SK-N-SH (cell line): ENCODE results near the gene GGT7. TPM values are rescaled to one million over a fixed set of nuclear protein-coding genes. Genes with fewer than 3 reads are reported as not detected.

Source experiments
- CTCF ChIA-PET: fragments of 300-600, 350-600 bp; formaldehyde crosslinking; extraction: SDS; loops from one replicate; lab custom pipeline; 2021; lab: Yijun Ruan, JAX
- POLR2A ChIA-PET: fragments of 350-600 bp; sonication (Branson Sonifier 250); formaldehyde crosslinking; extraction: SDS; loops from one replicate; lab custom pipeline; 2020; ENCODE audit warnings: antibody characterized with exemption, inconsistent platforms; lab: Yijun Ruan, JAX
- DNase-seq: peaks from one replicate; pipeline ENCODE4 v3.0.0; 2012
- H2AFZ ChIP-seq: fragments of 200-600 bp; sonication (generic); 2 replicates; pipeline ENCODE4 v1.8.1; 2016; ENCODE audit warnings: antibody characterized with exemption, mild to moderate bottlenecking, low read depth
- H3F3A ChIP-seq: fragments of 200-600 bp; sonication (generic); replicated peaks from 2 replicates; pipeline ENCODE3; 2016; ENCODE audit warnings: antibody characterized with exemption, mild to moderate bottlenecking; ENCODE audit not compliant: insufficient read depth
- H3K27ac ChIP-seq, 2 experiments: fragments of 200-500 bp in 1 of 2; fragments of 200-600 bp in 1 of 2; sonication (Bioruptor generic) in 1 of 2; sonication (generic), shearing (Covaris generic) in 1 of 2; 2 replicates each; pipeline versions ENCODE4 v1.5.1 to v1.6.1; 2014 to 2016; ENCODE audit warnings: low read depth in 2 of 2, inconsistent platforms in 1 of 2, low read length in 1 of 2, mild to moderate bottlenecking in 1 of 2, mixed read lengths in 1 of 2
- H3K27me3 ChIP-seq: fragments of 200-600 bp; sonication (generic), shearing (Covaris generic); 2 replicates; pipeline ENCODE4 v1.6.1; 2016; ENCODE audit warnings: mixed run types; ENCODE audit not compliant: insufficient read depth
- H3K36me3 ChIP-seq, 2 experiments: fragments of 200-500 bp in 1 of 2; fragments of 200-600 bp in 1 of 2; sonication (Bioruptor generic) in 1 of 2; sonication (generic) in 1 of 2; replicated peaks in 1 of 2; 2 replicates each; pipeline versions ENCODE3 to v1.5.1; 2014 to 2016; ENCODE audit warnings: low read length in 1 of 2, mild to moderate bottlenecking in 1 of 2; ENCODE audit not compliant: insufficient read depth in 2 of 2, control insufficient read depth in 1 of 2
- H3K4me1 ChIP-seq, 2 experiments: fragments of 200-500 bp in 1 of 2; fragments of 200-600 bp in 1 of 2; sonication (Bioruptor generic) in 1 of 2; sonication (generic), shearing (Covaris generic) in 1 of 2; 2 replicates each; pipeline versions ENCODE4 v1.5.1 to v1.6.1; 2014 to 2016; ENCODE audit warnings: low read depth in 1 of 2, low read length in 1 of 2, mixed run types in 1 of 2; ENCODE audit not compliant: insufficient read depth in 2 of 2, control insufficient read depth in 1 of 2
- H3K4me2 ChIP-seq: fragments of 200-600 bp; sonication (generic), shearing (Covaris generic); 2 replicates; pipeline ENCODE4 v1.6.1; 2017; ENCODE audit warnings: mixed run types
- H3K4me3 ChIP-seq, 2 experiments: fragments of 200-500 bp in 1 of 2; fragments of 200-600 bp in 1 of 2; sonication (Bioruptor generic) in 1 of 2; sonication (generic), shearing (Covaris generic) in 1 of 2; 2 replicates each; pipeline versions ENCODE4 v1.5.1 to v1.8.1; 2014 to 2016; ENCODE audit warnings: low read depth in 2 of 2, inconsistent platforms in 1 of 2, low read length in 1 of 2, mild to moderate bottlenecking in 1 of 2, mixed read lengths in 1 of 2, moderate library complexity in 1 of 2
- H3K79me2 ChIP-seq: fragments of 200-600 bp; sonication (generic); 2 replicates; pipeline ENCODE4 v1.8.1; 2017; ENCODE audit warnings: mild to moderate bottlenecking; ENCODE audit not compliant: insufficient read depth
- H3K9ac ChIP-seq: fragments of 200-600 bp; sonication (generic); 2 replicates; pipeline ENCODE4 v1.6.1; 2017; ENCODE audit warnings: mixed run types
- H3K9me2 ChIP-seq: fragments of 200-600 bp; sonication (generic); 2 replicates; pipeline ENCODE4 v1.6.1; 2017; ENCODE audit warnings: mixed run types
- H3K9me3 ChIP-seq: fragments of 200-600 bp; sonication (generic); 2 replicates; pipeline ENCODE4 v1.6.1; 2017; ENCODE audit warnings: mixed run types, mild to moderate bottlenecking, moderate library complexity
- H4K20me1 ChIP-seq: fragments of 200-600 bp; sonication (generic); 2 replicates; pipeline ENCODE4 v1.6.1; 2017; ENCODE audit warnings: mild to moderate bottlenecking, mixed run types; ENCODE audit not compliant: insufficient read depth
- CHD2 ChIP-seq: fragments of 150-350 bp; IDR thresholded peaks from 2 replicates; pipeline ENCODE4 v1.6.1; 2018; ENCODE audit warnings: low read length; ENCODE audit not compliant: partially characterized antibody
- EP300 ChIP-seq, 2 experiments: IDR thresholded peaks; 2 replicates each; pipeline versions ENCODE4 v1.4.0 to v1.6.1; 2012; ENCODE audit warnings: borderline replicate concordance in 1 of 2, low read depth in 1 of 2, low read length in 1 of 2
- FOXJ3 ChIP-seq: sonication (generic); formaldehyde crosslinking; IDR thresholded peaks from 2 replicates; pipeline ENCODE4 v1.5.1; 2020; ENCODE audit warnings: mild to moderate bottlenecking, missing genetic modification reagents
- IRF3 ChIP-seq: fragments of 150-350 bp; IDR thresholded peaks from 2 replicates; pipeline ENCODE4 v1.6.1; 2016; ENCODE audit warnings: mild to moderate bottlenecking, low read depth, low read length
- JUND ChIP-seq: IDR thresholded peaks from 2 replicates; pipeline ENCODE4 v1.4.0; 2012
- NFIC ChIP-seq: IDR thresholded peaks from 2 replicates; pipeline ENCODE4 v1.4.0; 2012; ENCODE audit warnings: borderline replicate concordance
- PBX3 ChIP-seq: IDR thresholded peaks from 2 replicates; pipeline ENCODE4; 2012
- POLR2AphosphoS5 ChIP-seq: IDR thresholded peaks from 2 replicates; pipeline ENCODE4 v1.6.1; 2012; ENCODE audit warnings: low read depth, low read length
- RFX5 ChIP-seq: IDR thresholded peaks from 2 replicates; pipeline ENCODE4 v1.6.1; 2012; ENCODE audit warnings: mild to moderate bottlenecking, improper control_type of control experiment, low read length
- SIN3A ChIP-seq: IDR thresholded peaks from 2 replicates; pipeline ENCODE4 v1.6.1; 2012; ENCODE audit warnings: low read depth, mild to moderate bottlenecking, low read length, moderate library complexity, borderline replicate concordance
- SMC3 ChIP-seq: IDR thresholded peaks from 2 replicates; pipeline ENCODE4 v1.6.1; 2012; ENCODE audit warnings: low read depth, low read length, improper control_type of control experiment
- TCF12 ChIP-seq: IDR thresholded peaks from 2 replicates; pipeline ENCODE4 v1.4.0; 2012
- TEAD4 ChIP-seq: IDR thresholded peaks from 2 replicates; pipeline ENCODE4 v1.4.0; 2012; ENCODE audit warnings: mild to moderate bottlenecking, borderline replicate concordance; ENCODE audit not compliant: insufficient read depth
- WGBS: methylation state at CpG from one replicate; pipeline ENCODE4 v1.1.6; 2017; ENCODE audit warnings: low lambda C conversion rate; 5-methylcytosine and 5-hydroxymethylcytosine counted together
- polyA plus RNA-seq, 3 experiments: library from polyadenylated mRNA; depleted of rRNA; stranded (reverse); fragments of >200 nt; gene quantifications; 2 replicates each; pipeline ENCODE4 v1.2.3, GENCODE V29; 2012

GGT7 gene
- polyA plus RNA-seq, 1 of the 3 experiments (the other 2 are of a cell fraction): 22.5 TPM

- no peaks in the 10 kb centered on the region for H3F3A ChIP-seq
- H3K79me2 ChIP-seq: 0 out of 2 replicates have a peak, but pooled peaks cover 2% of the 10 kb centered on the region
- no peak overlapping the region for H3K9ac ChIP-seq
- no peaks in the 10 kb centered on the region for H4K20me1 ChIP-seq
- no peak overlapping the region for H2AFZ ChIP-seq
- peak; percentile 32; the same call in 1 of the 2 replicates for TF ChIP-seq JUND
- TF ChIP-seq PBX3: peak; percentile 80
- no peak for TF ChIP-seq SIN3A
- 0 out of 2 replicates have a peak, but pooled peaks have one; percentile 19 for TF ChIP-seq TEAD4
- peak in 1 of 2 experiments; percentile 12; a peak in 1 of 4 replicates for TF ChIP-seq EP300 (IDR thresholded peaks at IDR 0.05; ENCODE audit: borderline replicate concordance in 1 of 2, low read depth in 1 of 2, low read length in 1 of 2)
- peak; percentile 44; the same call in 1 of the 2 replicates for TF ChIP-seq POLR2AphosphoS5
- peak; percentile 72 for TF ChIP-seq TCF12
- no peak for TF ChIP-seq RFX5
- TF ChIP-seq NFIC: peak; percentile 70
- H3K4me1 ChIP-seq: peaks cover 4 to 7% of the 10 kb centered on the region in 2 experiments; a peak in 3 of 4 replicates
- POLR2A ChIA-PET: interaction anchor here (0.5 kb wide), 1 partner anchor 11 kb away, joined by 3 read pairs; no protein-coding TSS in a partner anchor
- DNase-seq: no peak
- no peak overlapping the region for H3K4me2 ChIP-seq
- peak overlapping the region in 1 of 2 experiments; percentile 8; a peak in 1 of 4 replicates for H3K27ac ChIP-seq
- H3K36me3 ChIP-seq: no peaks in the 10 kb centered on the region
- H3K27me3 ChIP-seq: no peaks in the 10 kb centered on the region
- no peak overlapping the region; a peak in 1 of 4 replicates for H3K4me3 ChIP-seq
- H3K9me2 ChIP-seq: no peaks in the 10 kb centered on the region
- CTCF ChIA-PET: interaction anchor here (0.6 to 1.8 kb wide), 2 partner anchors 23 to 1218 kb away, joined by 3 to 8 read pairs; partner anchors contain the start of gene GGT7
- WGBS: 75% methylated on average over 1 of the region's 1 CpG
- no peaks in the 10 kb centered on the region for H3K9me3 ChIP-seq
These were observed 23.5 kb upstream of the GGT7 start for GRCh38 chr20:34896086-34896621.

- no peaks in the 10 kb centered on the region for H3K9me2 ChIP-seq
- no peak overlapping the region for H3K4me2 ChIP-seq
- no peaks in the 10 kb centered on the region for H4K20me1 ChIP-seq
- no peaks in the 10 kb centered on the region for H3K36me3 ChIP-seq
- H3K4me1 ChIP-seq: peaks cover 4 to 7% of the 10 kb centered on the region in 2 experiments; a peak in 3 of 4 replicates
- TF ChIP-seq NFIC (no peak), POLR2AphosphoS5 (no peak), SMC3 (no peak), CHD2 (no peak), IRF3 (no peak), FOXJ3 (CRISPR knock-in tag) (no peak)
- H3K27ac ChIP-seq: no peak overlapping the region
- no peak overlapping the region for H3K9ac ChIP-seq
- no peak overlapping the region for H2AFZ ChIP-seq
- H3K9me3 ChIP-seq: no peaks in the 10 kb centered on the region
- H3F3A ChIP-seq: no peaks in the 10 kb centered on the region
- no peak for DNase-seq
- 88% methylated on average over 3 of the region's 3 CpGs for WGBS
- ChIA-PET POLR2A (interaction anchor here (0.5 kb wide), 1 partner anchor 12 kb away, joined by 3 read pairs; no protein-coding TSS in a partner anchor), CTCF (interaction anchor here (1.8 kb wide), 1 partner anchor 22 kb away, joined by 8 read pairs; the partner anchor contains the start of gene GGT7)
- no peaks in the 10 kb centered on the region for H3K27me3 ChIP-seq
- H3K79me2 ChIP-seq: 0 out of 2 replicates have a peak, but pooled peaks cover 2% of the 10 kb centered on the region
- no peak overlapping the region for H3K4me3 ChIP-seq
These were observed 22.8 kb upstream of the GGT7 start for GRCh38 chr20:34895465-34895864.
